EH (cell line): ENCODE measurements around the gene PSD.

Experiments
- DNase-seq: peaks from one replicate; pipeline ENCODE4 v3.0.0-alpha.2; 2015; ENCODE audit warnings: low read depth

Gene PSD

GRCh38 chr10:102389894-102390293, 28.7 kb downstream of the PSD start:
- no peak for DNase-seq

GRCh38 chr10:102384606-102385429, 33.8 kb downstream of the PSD start:
- DNase-seq: peak; percentile 45

GRCh38 chr10:102384053-102384452, 34.5 kb downstream of the PSD start:
- peak; percentile 27 for DNase-seq

DNA sequence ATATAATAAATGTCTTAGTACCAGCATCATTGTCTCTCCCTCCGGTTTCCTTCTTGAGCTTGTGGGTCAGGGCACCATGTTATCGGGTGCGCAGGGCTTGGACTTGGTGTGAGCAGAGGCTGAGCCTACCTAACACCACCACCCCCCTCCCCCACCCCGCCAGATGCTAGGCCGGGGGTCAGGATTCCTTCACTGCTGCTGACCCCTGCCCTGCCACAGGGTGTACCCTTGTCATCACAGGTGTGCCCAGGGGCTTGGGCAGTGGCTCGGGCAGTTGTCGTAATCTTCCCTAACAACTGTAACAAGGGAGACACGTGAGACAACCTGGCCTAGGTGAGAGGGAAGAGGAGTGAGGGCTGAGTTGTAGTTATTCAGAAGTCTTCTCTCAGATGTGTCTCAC, 35.7 kb downstream of the PSD start:
- no peak for DNase-seq

GRCh38 chr10:102381983-102382382, 36.6 kb downstream of the PSD start:
- no peak for DNase-seq

DNA sequence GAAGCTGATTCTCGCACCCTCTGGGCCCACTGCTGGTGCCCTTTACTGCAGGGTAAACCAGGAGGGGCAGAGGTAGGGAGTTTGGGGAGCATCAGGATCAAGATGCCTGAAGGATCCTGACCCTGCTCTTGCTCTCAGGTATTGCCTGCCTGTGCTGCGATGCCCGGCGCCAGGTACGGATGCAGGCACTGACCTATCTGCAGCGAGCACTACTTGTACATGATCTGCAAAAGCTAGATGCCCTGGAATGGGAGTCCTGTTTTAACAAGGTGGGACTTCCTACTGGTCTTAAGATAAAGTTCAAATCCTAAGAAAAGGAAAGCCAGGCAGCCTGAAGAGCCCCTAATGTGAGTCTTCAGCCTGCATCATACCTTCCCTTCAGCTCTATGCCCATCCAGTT, 39.2 kb downstream of the PSD start:
- no peak for DNase-seq

GRCh38 chr10:102376901-102377300, 41.7 kb downstream of the PSD start:
- no peak for DNase-seq

DNA sequence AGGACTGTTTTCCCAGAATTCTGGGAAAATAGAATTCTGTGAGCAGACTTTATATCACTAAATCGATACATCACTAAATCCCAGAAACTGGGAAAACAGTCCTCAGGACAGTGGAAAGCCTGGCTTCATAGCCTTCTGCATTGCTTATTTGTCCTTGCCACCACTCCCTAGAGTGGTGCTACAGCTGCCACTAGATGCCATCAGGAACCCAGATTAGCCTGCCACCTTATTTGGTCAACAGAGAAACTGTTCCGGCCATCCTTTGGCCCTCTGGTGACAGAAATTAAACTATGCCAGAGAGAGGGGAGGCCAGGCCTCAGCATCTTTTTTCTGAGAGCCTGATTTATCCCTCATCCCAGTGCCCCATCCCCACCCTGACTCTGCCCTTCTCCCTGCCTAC, 42.7 kb downstream of the PSD start:
- peak; percentile 6 for DNase-seq

- DNase-seq: no peak
Measured at GRCh38 chr10:102375250-102375649, 43.3 kb downstream of the PSD start.

GRCh38 chr10:102371295-102371694, 47.3 kb downstream of the PSD start:
- DNase-seq: no peak

DNA sequence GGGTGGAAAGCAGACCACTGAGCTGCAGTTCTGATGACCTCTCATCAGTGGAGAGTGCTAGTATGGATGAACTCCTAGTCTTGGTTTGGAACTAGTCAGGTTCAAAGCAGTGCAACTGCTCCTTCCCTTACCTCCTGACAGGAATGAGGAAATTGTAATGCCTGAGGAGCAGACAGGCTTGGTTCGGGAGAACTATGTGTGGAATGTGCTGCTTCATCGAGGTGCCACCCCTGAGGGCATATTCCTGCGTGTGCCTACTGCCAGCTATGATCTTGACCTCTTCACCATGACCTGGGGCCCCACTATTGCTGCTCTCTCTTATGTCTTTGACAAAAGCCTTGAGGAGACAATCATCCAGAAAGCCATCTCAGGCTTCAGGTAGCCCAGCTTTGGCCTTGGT, 50.5 kb downstream of the PSD start:
- DNase-seq: peak; percentile 18

DNA sequence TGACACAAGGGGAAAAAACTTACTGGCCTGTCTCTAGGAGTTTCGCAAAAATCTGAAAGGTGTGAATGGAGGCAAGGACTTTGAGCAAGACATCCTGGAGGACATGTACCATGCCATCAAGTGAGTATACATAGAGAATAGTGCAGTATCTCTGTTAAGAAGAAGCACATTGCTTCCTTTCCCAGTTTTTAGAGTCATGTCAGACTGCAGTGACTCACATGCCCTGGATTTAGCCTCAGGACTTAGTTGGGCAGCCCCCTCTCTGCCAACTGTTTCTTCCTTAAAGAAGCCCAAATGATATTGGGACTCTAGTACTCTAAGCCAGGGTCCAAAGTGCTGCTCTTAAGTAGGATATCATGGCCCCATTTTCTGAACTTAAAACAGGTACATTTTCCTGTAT, 51.1 kb downstream of the PSD start:
- peak; percentile 35 for DNase-seq

DNA sequence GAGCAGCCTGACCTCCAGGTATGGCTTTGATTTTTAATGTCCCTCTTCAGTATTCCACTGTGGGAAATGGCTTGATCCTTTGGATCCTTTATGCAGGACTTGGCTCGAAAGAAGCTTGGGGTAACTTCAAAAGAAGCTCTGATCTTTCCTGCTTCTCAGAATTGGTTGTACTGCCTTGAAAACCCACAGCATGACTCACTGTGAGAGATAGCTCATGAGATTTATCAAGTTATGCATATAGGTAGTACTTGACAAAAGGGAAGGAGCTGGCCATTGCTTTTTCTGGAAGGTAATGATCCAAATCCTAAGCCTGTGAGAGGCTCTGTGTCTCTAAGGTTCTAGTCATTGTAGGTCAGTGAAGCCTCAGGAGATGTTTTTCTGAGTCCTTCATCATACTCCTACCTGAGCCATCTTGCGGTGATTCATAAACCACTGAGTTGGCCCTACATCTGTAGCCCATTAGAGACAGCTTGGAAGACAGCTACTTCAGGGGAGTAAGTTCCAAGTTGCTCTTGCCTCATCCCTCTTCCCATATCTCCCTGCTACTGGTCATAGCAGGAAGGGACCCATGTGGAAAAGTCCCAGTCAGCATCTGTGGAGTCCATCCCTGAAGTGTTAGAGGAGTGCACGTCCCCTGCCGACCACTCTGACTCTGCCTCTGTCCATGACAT, 59.7 kb downstream of the PSD start:
- DNase-seq: no peak

DNA sequence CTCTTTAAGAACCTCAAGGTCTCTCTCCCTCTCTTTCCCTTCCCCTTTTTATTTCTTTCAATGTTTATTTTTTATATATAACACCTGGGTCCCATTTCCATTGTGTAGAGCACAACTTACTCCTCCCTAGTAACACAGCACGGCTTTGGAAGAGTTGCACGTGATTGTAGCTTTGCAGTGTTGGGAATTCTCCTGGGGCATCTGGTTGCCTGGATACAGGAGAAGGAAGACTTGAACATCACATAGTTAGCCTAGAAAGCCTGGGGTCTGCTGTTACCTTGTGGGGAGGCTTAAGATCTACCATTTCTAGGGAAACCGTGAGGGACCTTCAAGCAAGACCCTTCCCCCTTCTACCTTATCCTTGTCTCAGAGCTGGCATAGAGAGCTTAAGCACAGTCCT, 64.1 kb downstream of the PSD start:
- DNase-seq: no peak
